Loucy (cell line): ENCODE data around the gene SORD.
"Not testable (repeated sequence)": the region's sequence is repeated elsewhere in the genome, so short reads cannot be mapped to it uniquely, and the experiment has no call there.

Source experiments
- H2AFZ ChIP-seq: fragments of 200-600 bp; sonication (generic); 2 replicates; pipeline ENCODE4 v1.6.0; 2016; ENCODE audit warnings: antibody characterized with exemption, mild to moderate bottlenecking, low read length, moderate library complexity
- H3F3A ChIP-seq: fragments of 200-600 bp; 2 replicates; pipeline ENCODE4 v1.6.0; 2016; ENCODE audit warnings: antibody characterized with exemption, low read depth, mild to moderate bottlenecking
- H3K27me3 ChIP-seq: fragments of 200-600 bp; sonication (generic); 2 replicates; pipeline ENCODE4 v1.6.1; 2014; ENCODE audit warnings: low read length, mild to moderate bottlenecking; ENCODE audit not compliant: insufficient read depth, poor library complexity, severe bottlenecking
- H3K36me3 ChIP-seq: fragments of 200-600 bp; sonication (generic); 2 replicates; pipeline ENCODE4 v1.6.1; 2016; ENCODE audit warnings: low read length; ENCODE audit not compliant: insufficient read depth
- H3K4me1 ChIP-seq: fragments of 200-600 bp; sonication (generic); 2 replicates; pipeline ENCODE4 v1.5.1; 2014; ENCODE audit warnings: low read length, mild to moderate bottlenecking; ENCODE audit not compliant: insufficient read depth, poor library complexity, severe bottlenecking
- H3K4me2 ChIP-seq: fragments of 200-600 bp; sonication (generic); 2 replicates; pipeline ENCODE4 v1.6.0; 2014; ENCODE audit warnings: antibody characterized with exemption, low read length, low read depth, mild to moderate bottlenecking; ENCODE audit not compliant: poor library complexity, severe bottlenecking
- H3K4me3 ChIP-seq: fragments of 200-600 bp; sonication (generic); 2 replicates; pipeline ENCODE4 v1.5.1; 2014; ENCODE audit warnings: low read length, mild to moderate bottlenecking, mixed read lengths; ENCODE audit not compliant: poor library complexity, severe bottlenecking
- H3K79me2 ChIP-seq: fragments of 200-600 bp; sonication (generic); 2 replicates; pipeline ENCODE4 v1.6.1; 2014; ENCODE audit warnings: low read length; ENCODE audit not compliant: insufficient read depth
- H3K9ac ChIP-seq: fragments of 200-600 bp; sonication (generic); 2 replicates; pipeline ENCODE4 v1.6.0; 2014; ENCODE audit warnings: mild to moderate bottlenecking, low read depth, low read length, moderate library complexity; ENCODE audit not compliant: poor library complexity, severe bottlenecking
- H3K9me2 ChIP-seq: fragments of 200-600 bp; sonication (generic); replicated peaks from 2 replicates; pipeline ENCODE4 v1.6.1; 2016; ENCODE audit warnings: low read depth, low read length, mixed read lengths
- H3K9me3 ChIP-seq: fragments of 200-600 bp; sonication (generic); 2 replicates; pipeline ENCODE4 v1.6.1; 2014; ENCODE audit warnings: mild to moderate bottlenecking, antibody characterized with exemption, low read length, low read depth; ENCODE audit not compliant: insufficient read depth
- H4K20me1 ChIP-seq: fragments of 200-600 bp; sonication (generic); 2 replicates; pipeline ENCODE4 v1.6.0; 2014; ENCODE audit warnings: antibody characterized with exemption, low read length, mild to moderate bottlenecking; ENCODE audit not compliant: insufficient read depth, poor library complexity, severe bottlenecking
- EZH2phosphoT487 ChIP-seq: fragments of 200-600 bp; IDR thresholded peaks from 2 replicates; pipeline ENCODE4 v1.6.1; 2018; ENCODE audit warnings: antibody characterized with exemption, mild to moderate bottlenecking, moderate library complexity, borderline replicate concordance
- TF ChIP-seq, protein P1 (sequence below): fragments of 200-600 bp; sonication (generic); conservative IDR thresholded peaks from 2 replicates; pipeline ENCODE4 v1.5.1; 2014; ENCODE audit warnings: mild to moderate bottlenecking, antibody characterized with exemption, low read length

The SORD gene

DNA sequence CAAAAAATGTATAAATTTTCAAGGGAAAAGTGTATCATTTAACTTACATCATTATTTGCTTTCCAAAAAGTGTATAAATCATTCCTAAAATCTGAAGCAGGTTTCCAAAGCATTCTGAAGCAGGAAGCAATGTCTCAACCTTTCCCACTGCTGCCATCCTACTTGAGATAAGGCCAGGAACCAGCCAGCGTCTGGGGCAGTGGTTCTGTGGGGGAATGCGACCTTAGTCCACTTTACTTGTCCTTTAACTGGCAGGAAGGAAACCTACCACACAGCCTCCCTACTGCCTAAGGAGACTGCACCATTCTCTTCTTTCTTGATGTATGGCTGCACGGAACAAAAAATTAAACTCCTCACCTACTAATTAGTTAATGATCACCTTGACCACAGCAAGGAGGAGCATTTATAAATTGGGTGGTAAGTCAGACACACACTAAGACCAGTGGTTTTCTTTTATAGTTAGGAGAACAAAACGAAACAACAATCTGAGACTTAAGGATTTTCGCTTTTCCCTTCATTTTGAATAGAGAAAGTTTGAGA lies 3.7 kb downstream of the SORD start:
- H3K4me3 ChIP-seq = peak overlapping the region; percentile 67
- H3K4me1 ChIP-seq = peaks cover 33% of the 10 kb centered on the region
- H3K9me2 ChIP-seq = no peaks in the 10 kb centered on the region
- H3K79me2 ChIP-seq = peaks cover 36% of the 10 kb centered on the region
- no peaks in the 10 kb centered on the region for H3F3A ChIP-seq
- H3K4me2 ChIP-seq = peak overlapping the region; percentile 76
- H3K9ac ChIP-seq = peak overlapping the region; percentile 41
- H3K36me3 ChIP-seq = no peaks in the 10 kb centered on the region
- H4K20me1 ChIP-seq = no peaks in the 10 kb centered on the region
- no peak overlapping the region for H2AFZ ChIP-seq
- no peaks in the 10 kb centered on the region for H3K27me3 ChIP-seq
- TF ChIP-seq, protein P1, sequence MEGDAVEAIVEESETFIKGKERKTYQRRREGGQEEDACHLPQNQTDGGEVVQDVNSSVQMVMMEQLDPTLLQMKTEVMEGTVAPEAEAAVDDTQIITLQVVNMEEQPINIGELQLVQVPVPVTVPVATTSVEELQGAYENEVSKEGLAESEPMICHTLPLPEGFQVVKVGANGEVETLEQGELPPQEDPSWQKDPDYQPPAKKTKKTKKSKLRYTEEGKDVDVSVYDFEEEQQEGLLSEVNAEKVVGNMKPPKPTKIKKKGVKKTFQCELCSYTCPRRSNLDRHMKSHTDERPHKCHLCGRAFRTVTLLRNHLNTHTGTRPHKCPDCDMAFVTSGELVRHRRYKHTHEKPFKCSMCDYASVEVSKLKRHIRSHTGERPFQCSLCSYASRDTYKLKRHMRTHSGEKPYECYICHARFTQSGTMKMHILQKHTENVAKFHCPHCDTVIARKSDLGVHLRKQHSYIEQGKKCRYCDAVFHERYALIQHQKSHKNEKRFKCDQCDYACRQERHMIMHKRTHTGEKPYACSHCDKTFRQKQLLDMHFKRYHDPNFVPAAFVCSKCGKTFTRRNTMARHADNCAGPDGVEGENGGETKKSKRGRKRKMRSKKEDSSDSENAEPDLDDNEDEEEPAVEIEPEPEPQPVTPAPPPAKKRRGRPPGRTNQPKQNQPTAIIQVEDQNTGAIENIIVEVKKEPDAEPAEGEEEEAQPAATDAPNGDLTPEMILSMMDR = no peak
- no peak for TF ChIP-seq EZH2phosphoT487
- peaks cover 6% of the 10 kb centered on the region; the same call in 1 of the 2 replicates for H3K9me3 ChIP-seq

DNA sequence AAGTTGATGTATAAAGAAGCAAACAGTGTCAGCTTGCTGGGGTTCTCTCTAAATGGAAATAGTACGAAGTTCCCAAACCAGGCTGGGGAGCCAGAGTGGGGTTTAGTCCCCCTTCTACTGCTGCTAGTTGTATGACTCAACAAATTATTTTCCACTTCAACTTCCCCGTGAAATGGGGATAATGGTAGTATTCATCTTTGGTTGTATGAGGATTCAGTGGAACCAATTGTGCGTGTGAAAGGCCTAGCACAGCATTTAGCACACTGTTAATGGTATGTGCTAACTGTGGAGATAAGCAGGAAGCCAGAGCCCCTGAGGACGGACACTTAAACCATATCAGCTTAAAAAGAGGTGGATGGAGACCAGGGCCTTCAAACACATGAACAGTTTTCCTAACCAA lies 4.2 kb downstream of the SORD start:
- Histone ChIP-seq H4K20me1 (no peaks in the 10 kb centered on the region), H3K79me2 (peaks cover 36% of the 10 kb centered on the region), H3K9me3 (peaks cover 6% of the 10 kb centered on the region; the same call in 1 of the 2 replicates), H3K27me3 (no peaks in the 10 kb centered on the region), H3K9ac (peak overlapping the region; percentile 41), H3K9me2 (no peaks in the 10 kb centered on the region), H3K36me3 (no peaks in the 10 kb centered on the region), H3K4me2 (peak overlapping the region; percentile 76), H3K4me3 (peak overlapping the region; percentile 67), H3K4me1 (peaks cover 33% of the 10 kb centered on the region), H3F3A (no peaks in the 10 kb centered on the region), H2AFZ (no peak overlapping the region)
- TF ChIP-seq, protein P1 = no peak
- no peak for TF ChIP-seq EZH2phosphoT487

DNA sequence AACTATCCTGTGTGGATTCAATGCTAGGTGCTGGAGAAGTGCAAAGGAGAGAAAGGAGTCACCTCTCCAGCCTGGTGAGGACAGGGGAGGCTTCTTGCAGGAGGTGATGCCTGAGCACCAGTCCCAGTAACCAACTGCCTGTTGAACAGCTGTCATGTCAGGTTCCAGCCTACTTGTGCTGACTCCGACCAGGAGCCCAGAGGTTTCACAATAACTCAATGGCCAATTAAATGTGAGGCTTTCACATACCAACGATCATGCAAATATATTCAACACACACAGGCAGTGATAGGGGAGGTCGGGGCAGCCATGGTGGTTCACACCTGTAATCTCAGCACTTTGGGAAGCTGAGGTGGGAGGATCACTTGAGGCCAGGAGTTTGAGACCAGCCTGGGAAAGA lies 7.7 kb downstream of the SORD start:
- Histone ChIP-seq H3K9me3 (peaks cover 6% of the 10 kb centered on the region; the same call in 1 of the 2 replicates), H3K4me3 (no peak overlapping the region), H3K36me3 (no peaks in the 10 kb centered on the region), H3K9me2 (no peaks in the 10 kb centered on the region), H3K9ac (no peak overlapping the region), H3K79me2 (peaks cover 23% of the 10 kb centered on the region), H3K4me1 (peaks cover 18% of the 10 kb centered on the region), H3K27me3 (no peaks in the 10 kb centered on the region), H3F3A (no peaks in the 10 kb centered on the region), H4K20me1 (no peaks in the 10 kb centered on the region), H3K4me2 (no peak overlapping the region), H2AFZ (no peak overlapping the region)
- TF ChIP-seq EZH2phosphoT487 = no peak
- TF ChIP-seq, protein P1 = no peak

DNA sequence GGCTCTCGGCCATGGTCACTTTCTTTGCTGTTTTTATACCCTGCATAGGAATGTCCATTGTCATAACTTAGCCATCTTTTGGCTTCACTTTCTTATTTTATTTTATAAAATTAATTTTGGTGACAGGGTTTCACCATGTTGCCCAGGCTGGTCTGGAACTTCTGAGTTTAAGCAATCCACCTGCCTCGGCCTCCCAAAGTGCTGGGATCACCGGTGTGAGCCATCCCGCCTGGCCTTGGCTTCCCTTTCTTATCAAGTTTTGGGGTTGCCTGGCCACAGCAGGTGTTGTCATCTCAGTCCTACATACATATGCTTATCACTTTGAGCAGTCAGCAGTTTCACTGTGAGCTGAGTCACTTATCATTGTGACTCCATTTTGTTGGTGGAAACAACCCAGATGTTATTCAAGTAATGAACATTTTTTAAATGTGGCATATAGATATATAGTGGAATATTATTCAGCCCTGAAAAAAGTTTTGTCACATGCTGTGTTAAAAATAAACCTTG lies 8.6 kb downstream of the SORD start:
- not testable (repeated sequence) for H2AFZ ChIP-seq, H3K36me3 ChIP-seq, H3K4me2 ChIP-seq, H3K9me2 ChIP-seq, H3K9me3 ChIP-seq, H3K4me3 ChIP-seq, H4K20me1 ChIP-seq, H3K9ac ChIP-seq, H3K27me3 ChIP-seq, H3F3A ChIP-seq
- Histone ChIP-seq H3K79me2 (peaks cover 20% of the 10 kb centered on the region), H3K4me1 (peaks cover 13% of the 10 kb centered on the region)

DNA sequence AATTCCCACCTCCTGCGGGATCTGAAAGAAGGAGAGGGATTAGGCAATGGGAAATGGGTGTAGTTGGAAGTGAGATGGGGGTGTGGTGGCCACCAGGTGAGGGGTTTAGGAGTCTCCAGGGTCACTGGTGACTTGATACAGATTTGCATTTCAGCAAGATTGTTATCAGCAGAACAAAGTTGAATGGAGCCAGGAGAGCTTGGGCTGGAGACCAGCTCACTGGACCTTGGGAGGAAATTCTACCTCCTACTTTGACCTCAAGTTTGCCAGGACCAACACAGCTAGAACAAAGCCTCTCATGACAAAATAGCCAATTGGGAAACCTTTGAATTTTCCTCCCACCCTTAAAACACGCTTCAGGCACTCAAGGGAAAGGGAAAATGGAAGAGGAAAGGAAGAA lies 9.5 kb downstream of the SORD start:
- H3K9me3 ChIP-seq, H3K36me3 ChIP-seq: not testable (repeated sequence)

More for the DNA sequence above, 9.5 kb downstream of the SORD start:
- not testable (repeated sequence) for H3K27me3 ChIP-seq, H3K4me2 ChIP-seq, H3F3A ChIP-seq, H3K4me3 ChIP-seq, H3K9ac ChIP-seq, H4K20me1 ChIP-seq, H3K4me1 ChIP-seq, H3K9me2 ChIP-seq, H2AFZ ChIP-seq
- H3K79me2 ChIP-seq = peaks cover 11% of the 10 kb centered on the region; the same call in 1 of the 2 replicates
